Upper lobe of left lung (tissue), 4 donors: Measurements from ENCODE around the gene RER1.

Source experiments
- CTCF ChIP-seq, 6 experiments: fragments of 450-650 bp in 4 of 6; fragments of 200-600 bp in 2 of 6; sonication (generic) in 2 of 6; IDR thresholded peaks; one replicate each; pipeline ENCODE4 v1.5.1; 2016 to 2019; ENCODE audit warnings: antibody characterized with exemption in 6 of 6
- POLR2A ChIP-seq, 4 donors: fragments of 450-650 bp; IDR thresholded peaks; one replicate each; pipeline ENCODE4 v1.5.1; 2016 to 2017; ENCODE audit warnings: antibody characterized with exemption in 4 of 4, mild to moderate bottlenecking in 2 of 4
- POLR2AphosphoS5 ChIP-seq, 2 donors: sonication (generic); formaldehyde crosslinking; IDR thresholded peaks; one replicate each; pipeline ENCODE4 v1.5.1; 2017; ENCODE audit warnings: antibody characterized with exemption in 2 of 2

GRCh38 chr1:2344744-2345296, 46.8 kb upstream of the RER1 start:
- TF ChIP-seq CTCF (IDR thresholded peaks at IDR 0.05) (no peak), POLR2A (IDR thresholded peaks at IDR 0.05) (no peak), POLR2AphosphoS5 (IDR thresholded peaks at IDR 0.05) (no peak)
